GM21367 (cell line): ENCODE measurements around the gene PRPF6.
"Not testable (repeated sequence)": the region's sequence is repeated elsewhere in the genome, so short reads cannot be mapped to it uniquely, and the experiment has no call there.

Source experiments
- ATAC-seq: cut with Tn5 transposase; IDR thresholded peaks from one replicate; pipeline ENCODE4 v1.9.1; 2021; ENCODE audit not compliant: unreplicated experiment

PRPF6 gene

GRCh38 chr20:63973160-63973479 is 7.8 kb upstream of the PRPF6 start:
- ATAC-seq, result no peak

GRCh38 chr20:63973636-63974401 is 7.1 kb upstream of the PRPF6 start:
- no peak for ATAC-seq

- no peak for ATAC-seq
Observed at GRCh38 chr20:63974402-63975200, 6.3 kb upstream of the PRPF6 start.

- ATAC-seq, result not testable (repeated sequence)
Observed at GRCh38 chr20:63976511-63976910, 4.4 kb upstream of the PRPF6 start.

GRCh38 chr20:63976980-63977738 is 3.8 kb upstream of the PRPF6 start:
- no peak for ATAC-seq

GRCh38 chr20:63977739-63978276 is 3.1 kb upstream of the PRPF6 start:
- ATAC-seq, result no peak

- ATAC-seq, result no peak
Observed at GRCh38 chr20:63978319-63979228, 2.4 kb upstream of the PRPF6 start.

- ATAC-seq, result no peak
Observed at GRCh38 chr20:63979229-63979556, 1.7 kb upstream of the PRPF6 start.

GRCh38 chr20:63979557-63980316 is 1.2 kb upstream of the PRPF6 start, which contains the start of gene SAMD10:
TSS of gene SAMD10 (minus strand) at chr20:63979642. CDS start at chr20:63979467, 175 bp downstream.
- no peak for ATAC-seq

GRCh38 chr20:63980317-63980805 is 571 bp upstream of the PRPF6 start:
- ATAC-seq, result no peak

GRCh38 chr20:63982937-63983336 is 2.0 kb downstream of the PRPF6 start:
- no peak for ATAC-seq

- no peak for ATAC-seq
Observed at GRCh38 chr20:64000906-64001305, 20.0 kb downstream of the PRPF6 start.

- no peak for ATAC-seq
Observed at GRCh38 chr20:64001607-64002011, 20.7 kb downstream of the PRPF6 start.

- ATAC-seq, result no peak
Observed at GRCh38 chr20:64003960-64004725, 23.2 kb downstream of the PRPF6 start.

GRCh38 chr20:64005394-64005793 is 24.5 kb downstream of the PRPF6 start:
- no peak for ATAC-seq

GRCh38 chr20:64006490-64006889 is 25.6 kb downstream of the PRPF6 start:
- no peak for ATAC-seq

- ATAC-seq, result no peak
Observed at GRCh38 chr20:64006902-64007301, 26.0 kb downstream of the PRPF6 start.

- ATAC-seq, result no peak
Observed at GRCh38 chr20:64009811-64010387, 29.0 kb downstream of the PRPF6 start.
